ENCODE data around the gene PERP.

DNA sequence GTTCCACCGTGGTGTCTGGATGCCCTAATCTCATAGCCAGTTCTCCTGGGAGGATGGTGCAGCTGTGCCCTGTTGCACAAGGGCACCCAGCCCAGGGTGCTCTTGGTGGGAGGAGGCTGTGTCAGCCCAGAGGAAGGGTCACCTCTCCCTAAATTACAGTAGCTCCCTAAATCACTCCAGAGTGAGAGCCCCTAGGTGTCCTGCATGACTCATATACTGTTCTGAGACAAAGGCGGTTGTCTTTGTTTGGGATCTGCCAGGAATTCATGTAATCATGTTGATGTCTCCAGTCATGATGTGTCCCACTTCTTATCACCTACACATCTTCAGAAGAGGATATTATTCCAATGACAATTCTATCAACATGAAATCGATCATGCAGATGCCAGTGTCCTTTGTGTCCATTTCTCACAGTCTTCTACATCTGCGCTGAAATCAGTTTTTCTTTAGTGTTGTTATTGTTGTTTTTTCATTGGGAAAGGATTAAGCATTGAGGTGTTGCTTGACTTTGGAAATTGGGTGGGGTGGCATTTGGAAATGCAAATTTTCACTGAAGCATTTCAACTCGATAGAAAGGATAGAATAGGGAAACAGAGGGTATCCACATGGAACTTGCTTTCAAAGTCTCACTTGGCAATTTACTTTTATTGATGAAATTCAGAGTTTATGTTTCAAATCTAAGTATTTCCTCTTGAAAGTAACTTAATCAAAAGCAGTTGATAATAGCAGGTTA is 19.5 kb downstream of the PERP start:
- TF ChIP-seq, protein P1, sequence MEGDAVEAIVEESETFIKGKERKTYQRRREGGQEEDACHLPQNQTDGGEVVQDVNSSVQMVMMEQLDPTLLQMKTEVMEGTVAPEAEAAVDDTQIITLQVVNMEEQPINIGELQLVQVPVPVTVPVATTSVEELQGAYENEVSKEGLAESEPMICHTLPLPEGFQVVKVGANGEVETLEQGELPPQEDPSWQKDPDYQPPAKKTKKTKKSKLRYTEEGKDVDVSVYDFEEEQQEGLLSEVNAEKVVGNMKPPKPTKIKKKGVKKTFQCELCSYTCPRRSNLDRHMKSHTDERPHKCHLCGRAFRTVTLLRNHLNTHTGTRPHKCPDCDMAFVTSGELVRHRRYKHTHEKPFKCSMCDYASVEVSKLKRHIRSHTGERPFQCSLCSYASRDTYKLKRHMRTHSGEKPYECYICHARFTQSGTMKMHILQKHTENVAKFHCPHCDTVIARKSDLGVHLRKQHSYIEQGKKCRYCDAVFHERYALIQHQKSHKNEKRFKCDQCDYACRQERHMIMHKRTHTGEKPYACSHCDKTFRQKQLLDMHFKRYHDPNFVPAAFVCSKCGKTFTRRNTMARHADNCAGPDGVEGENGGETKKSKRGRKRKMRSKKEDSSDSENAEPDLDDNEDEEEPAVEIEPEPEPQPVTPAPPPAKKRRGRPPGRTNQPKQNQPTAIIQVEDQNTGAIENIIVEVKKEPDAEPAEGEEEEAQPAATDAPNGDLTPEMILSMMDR (conservative IDR thresholded peaks at IDR 0.05; ENCODE audit: low read depth, low read length), result no peak
- TF ChIP-seq POLR2A (IDR thresholded peaks at IDR 0.05; ENCODE audit: low read depth, low read length) (no peak), MAFK (IDR thresholded peaks at IDR 0.05; ENCODE audit: low read depth, low read length) (no peak), FOS (IDR thresholded peaks at IDR 0.05; ENCODE audit: low read depth, low read length) (no peak), RAD21 (IDR thresholded peaks at IDR 0.05; ENCODE audit: low read length) (no peak), NFE2L2 (IDR thresholded peaks at IDR 0.05; ENCODE audit: low read depth, low read length) (no peak), BHLHE40 (IDR thresholded peaks at IDR 0.05; ENCODE audit: low read depth, low read length) (no peak), MXI1 (IDR thresholded peaks at IDR 0.05; ENCODE audit: borderline replicate concordance, low read depth, low read length) (no peak), SMC3 (IDR thresholded peaks at IDR 0.05; ENCODE audit: low read depth, low read length) (no peak)
- TF ChIP-seq, protein P2, sequence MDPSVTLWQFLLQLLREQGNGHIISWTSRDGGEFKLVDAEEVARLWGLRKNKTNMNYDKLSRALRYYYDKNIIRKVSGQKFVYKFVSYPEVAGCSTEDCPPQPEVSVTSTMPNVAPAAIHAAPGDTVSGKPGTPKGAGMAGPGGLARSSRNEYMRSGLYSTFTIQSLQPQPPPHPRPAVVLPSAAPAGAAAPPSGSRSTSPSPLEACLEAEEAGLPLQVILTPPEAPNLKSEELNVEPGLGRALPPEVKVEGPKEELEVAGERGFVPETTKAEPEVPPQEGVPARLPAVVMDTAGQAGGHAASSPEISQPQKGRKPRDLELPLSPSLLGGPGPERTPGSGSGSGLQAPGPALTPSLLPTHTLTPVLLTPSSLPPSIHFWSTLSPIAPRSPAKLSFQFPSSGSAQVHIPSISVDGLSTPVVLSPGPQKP (IDR thresholded peaks at IDR 0.05; ENCODE audit: borderline replicate concordance, low read depth, low read length), result no peak
- TF ChIP-seq, protein P3, sequence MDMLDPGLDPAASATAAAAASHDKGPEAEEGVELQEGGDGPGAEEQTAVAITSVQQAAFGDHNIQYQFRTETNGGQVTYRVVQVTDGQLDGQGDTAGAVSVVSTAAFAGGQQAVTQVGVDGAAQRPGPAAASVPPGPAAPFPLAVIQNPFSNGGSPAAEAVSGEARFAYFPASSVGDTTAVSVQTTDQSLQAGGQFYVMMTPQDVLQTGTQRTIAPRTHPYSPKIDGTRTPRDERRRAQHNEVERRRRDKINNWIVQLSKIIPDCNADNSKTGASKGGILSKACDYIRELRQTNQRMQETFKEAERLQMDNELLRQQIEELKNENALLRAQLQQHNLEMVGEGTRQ (IDR thresholded peaks at IDR 0.05; ENCODE audit: low read depth, low read length), result no peak
